CD4-positive, alpha-beta T cell treated with Interleukin-1 beta for 1 hour (primary cell): Measurements from ENCODE around the gene SERPINF2.
"Not testable (repeated sequence)": the region's sequence is repeated elsewhere in the genome, so short reads cannot be mapped to it uniquely, and the experiment has no call there.

Source experiments
- DNase-seq, 2 donors: peaks; one replicate each; pipeline ENCODE4 v3.0.0-alpha.2; 2020 to 2022

The SERPINF2 gene

DNA sequence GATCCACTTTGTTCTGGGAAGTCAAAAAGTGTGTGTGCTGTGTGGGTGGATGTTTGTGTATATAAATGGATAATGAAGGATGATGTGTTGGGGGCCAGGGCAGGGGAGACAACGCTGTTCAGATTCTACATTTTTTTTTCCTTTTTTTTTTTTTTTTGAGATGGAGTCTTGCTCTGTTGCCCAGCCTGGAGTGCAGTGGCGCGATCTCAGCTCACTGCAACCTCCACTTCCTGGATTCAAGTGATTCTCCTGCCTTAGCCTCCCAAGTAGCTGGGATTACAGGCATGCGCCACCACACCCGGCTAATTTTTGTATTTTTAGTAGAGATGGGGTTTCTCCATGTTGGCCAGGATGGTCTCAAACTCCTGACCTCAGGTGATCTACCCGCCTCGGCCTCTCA is 22.0 kb downstream of the SERPINF2 start:
- not testable (repeated sequence) for DNase-seq

DNA sequence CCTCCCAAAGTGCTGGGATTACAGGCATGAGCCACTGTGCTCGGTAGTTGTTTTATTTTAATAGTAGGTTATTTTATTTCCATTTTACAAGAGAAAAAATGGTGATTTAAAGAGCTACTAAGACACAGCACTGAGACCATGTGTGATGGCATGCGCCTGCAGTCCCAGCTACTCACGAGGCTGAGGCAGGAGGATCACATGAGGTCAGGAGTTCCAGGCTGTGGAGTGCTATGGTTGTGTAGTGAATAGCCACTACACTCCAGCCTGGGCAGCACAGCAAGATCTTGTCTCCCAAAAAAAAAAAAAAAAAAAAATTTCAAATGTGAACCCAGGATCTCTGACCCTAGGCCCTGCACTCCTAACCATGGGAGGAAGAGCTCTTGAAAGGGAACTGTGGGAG is 22.9 kb downstream of the SERPINF2 start:
- no peak for DNase-seq

DNA sequence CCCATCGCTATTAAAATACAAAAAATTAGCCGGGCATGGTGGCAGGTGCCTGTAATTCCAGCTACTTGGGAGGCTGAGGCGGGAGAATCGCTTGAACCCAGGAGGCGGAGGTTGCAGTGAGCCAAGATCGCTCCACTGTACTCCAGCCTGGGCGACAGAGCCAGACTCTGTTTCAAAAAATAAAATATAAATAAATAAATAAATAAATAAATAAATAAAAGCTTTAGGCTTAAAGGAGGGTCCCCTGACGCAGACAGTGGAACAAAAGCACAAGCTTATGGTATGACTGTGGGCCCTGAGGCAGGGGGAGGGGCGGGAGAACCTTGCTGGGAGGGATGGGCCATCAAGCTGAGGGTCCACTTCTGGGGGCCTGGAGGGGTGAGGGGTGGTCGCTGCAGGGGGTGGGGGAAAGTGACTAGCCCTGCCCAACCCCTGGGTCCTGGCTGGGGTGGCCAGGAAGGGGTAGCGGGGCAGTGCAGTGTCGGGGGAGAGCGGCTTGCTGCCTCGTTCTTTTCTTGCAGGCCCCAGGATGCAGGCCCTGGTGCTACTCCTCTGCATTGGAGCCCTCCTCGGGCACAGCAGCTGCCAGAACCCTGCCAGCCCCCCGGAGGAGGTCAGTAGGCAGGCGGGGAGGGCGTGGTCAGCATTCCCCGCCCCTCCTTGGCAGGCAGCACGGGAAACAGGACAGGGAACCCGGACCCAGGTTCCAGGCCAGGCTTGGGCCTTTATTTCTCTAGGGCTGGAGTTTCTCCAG is 23.9 kb downstream of the SERPINF2 start:
- DNase-seq, result no peak

DNA sequence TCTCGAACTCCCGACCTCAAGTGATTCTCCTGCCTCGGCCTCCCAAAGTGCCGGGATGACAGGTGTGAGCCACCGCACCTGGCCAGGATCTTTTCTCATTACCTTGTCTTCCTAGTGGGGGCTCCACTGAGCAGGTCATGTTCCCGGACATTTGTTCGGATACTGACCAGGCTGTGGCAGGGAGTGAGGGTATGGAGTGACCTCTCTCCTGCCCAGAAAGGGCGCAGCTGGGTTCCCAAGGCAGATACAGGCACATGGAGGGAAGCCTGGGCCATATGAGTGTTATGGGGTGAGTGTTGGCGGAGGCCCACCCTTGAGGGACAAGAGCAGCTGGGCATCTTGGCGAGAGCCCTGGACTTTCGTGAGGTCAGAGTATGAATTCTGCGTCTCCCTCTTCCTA is 24.7 kb downstream of the SERPINF2 start:
- DNase-seq, result no peak

DNA sequence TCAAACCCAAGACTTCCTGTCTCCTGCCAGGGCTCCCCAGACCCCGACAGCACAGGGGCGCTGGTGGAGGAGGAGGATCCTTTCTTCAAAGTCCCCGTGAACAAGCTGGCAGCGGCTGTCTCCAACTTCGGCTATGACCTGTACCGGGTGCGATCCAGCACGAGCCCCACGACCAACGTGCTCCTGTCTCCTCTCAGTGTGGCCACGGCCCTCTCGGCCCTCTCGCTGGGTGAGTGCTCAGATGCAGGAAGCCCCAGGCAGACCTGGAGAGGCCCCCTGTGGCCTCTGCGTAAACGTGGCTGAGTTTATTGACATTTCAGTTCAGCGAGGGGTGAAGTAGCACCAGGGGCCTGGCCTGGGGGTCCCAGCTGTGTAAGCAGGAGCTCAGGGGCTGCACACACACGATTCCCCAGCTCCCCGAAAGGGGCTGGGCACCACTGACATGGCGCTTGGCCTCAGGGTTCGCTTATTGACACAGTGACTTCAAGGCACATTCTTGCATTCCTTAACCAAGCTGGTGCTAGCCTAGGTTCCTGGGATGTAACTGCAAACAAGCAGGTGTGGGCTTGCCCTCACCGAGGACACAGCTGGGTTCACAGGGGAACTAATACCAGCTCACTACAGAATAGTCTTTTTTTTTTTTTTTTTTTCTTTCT is 27.3 kb downstream of the SERPINF2 start:
- DNase-seq, result no peak

DNA sequence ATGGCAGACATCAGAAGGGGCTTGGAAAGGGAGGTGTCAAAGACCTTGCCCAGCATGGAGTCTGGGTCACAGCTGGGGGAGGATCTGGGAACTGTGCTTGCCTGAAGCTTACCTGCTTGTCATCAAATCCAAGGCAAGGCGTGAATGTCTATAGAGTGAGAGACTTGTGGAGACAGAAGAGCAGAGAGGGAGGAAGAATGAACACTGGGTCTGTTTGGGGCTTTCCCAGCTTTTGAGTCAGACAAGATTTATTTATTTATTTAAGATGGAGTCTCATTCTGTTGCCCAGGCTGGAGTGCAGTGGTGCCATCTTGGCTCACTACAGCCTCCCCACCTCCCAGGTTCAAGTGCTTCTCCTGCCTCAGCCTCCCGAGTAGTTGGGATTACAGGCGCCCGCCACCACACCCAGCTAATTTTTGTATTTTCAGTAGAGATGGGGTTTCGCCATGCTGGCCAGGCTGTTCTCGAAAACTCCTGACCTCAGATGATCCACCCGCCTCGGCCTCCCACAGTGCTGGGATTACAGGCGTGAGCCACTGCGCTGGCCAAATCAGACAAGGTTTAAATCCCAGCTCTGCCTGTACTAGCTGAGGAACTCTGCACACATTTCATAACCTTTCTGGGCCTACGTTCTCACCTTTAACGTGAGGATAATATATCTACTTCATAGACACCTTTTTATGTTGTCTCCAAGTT is 30.5 kb downstream of the SERPINF2 start:
- DNase-seq, result not testable (repeated sequence)

DNA sequence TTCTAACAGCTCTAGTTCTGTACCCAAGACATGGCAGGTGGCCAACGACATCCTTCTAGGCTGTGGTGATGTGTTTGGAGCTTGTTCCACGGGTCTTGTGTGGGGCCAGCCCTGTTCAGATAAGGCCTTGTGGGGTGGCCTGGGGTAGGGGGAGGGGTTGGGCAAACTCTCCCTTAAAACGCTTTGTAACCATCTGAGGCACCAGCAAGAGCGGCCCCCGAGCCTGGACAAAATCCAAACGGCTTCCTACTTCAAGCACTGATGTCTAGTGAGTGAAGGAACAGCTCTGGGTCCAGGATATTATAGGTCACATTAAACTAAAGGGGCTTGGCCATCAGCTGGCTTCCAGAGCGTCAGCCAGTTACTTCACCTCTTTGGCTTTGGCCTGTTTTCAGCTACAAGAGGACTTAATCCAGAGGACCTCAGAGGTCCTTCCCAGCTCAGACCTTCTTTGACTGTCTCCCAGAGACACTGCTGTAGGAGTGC is 31.1 kb downstream of the SERPINF2 start:
- DNase-seq, result no peak

DNA sequence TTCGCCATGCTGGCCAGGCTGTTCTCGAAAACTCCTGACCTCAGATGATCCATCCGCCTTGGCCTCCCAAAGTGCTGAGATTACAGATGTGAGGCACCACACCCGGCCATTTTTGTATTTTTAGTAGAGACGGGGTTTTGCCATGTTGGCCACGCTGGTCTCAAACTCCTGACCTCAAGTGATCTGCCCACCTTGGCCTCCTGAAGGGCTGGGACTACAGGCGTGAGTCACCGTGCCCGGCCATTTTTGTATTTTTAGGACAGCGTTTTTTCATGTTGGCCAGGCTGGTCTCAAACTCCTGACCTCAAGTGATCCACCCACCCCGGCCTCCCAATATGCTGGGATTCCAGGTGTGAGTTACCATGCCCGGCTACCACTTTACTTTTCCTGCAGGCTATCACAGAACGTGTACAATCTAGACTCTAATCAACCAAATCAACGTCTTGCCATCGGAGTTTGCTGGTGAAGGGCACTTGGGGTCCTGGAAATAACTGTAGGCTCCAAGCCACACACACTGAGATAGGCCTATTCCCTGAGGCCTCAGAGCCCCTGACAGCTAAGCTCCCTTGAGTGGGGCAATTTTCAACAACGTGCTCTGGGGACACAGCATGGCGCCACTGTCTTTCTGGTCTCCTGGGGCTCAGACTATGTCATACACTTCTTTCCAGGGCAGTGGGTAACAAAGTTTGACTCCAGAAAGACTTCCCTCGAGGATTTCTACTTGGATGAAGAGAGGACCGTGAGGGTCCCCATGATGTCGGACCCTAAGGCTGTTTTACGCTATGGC is 31.9 kb downstream of the SERPINF2 start:
- no peak for DNase-seq

DNA sequence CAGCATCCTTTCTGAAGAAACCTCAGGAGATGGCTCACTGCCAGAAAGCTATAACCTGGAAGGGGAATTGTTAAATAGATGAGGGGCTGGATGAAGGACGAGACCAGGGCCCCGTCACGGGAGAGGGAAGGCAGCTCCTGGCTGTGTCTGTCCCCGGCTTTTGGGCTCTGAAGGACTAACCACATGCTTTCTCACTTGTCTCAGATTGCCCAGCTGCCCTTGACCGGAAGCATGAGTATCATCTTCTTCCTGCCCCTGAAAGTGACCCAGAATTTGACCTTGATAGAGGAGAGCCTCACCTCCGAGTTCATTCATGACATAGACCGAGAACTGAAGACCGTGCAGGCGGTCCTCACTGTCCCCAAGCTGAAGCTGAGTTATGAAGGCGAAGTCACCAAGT is 33.7 kb downstream of the SERPINF2 start:
- DNase-seq, result no peak

DNA sequence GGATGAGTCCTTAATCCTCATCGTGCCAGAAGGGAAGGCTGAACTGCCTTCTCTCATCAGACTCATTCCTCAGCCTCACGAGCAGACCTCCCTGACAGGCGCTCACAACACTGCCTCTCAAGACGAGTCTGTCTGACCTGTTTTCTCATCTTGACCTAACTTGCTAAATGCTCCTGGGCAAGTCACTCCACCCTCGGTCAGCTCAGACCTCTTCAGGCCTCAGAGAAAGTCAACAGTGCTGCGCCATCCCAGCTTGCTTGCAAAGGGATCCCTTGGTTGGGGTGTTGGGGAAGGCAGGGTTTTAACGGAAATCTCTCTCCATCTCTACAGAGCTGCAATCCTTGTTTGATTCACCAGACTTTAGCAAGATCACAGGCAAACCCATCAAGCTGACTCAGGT is 34.2 kb downstream of the SERPINF2 start:
- no peak for DNase-seq

DNA sequence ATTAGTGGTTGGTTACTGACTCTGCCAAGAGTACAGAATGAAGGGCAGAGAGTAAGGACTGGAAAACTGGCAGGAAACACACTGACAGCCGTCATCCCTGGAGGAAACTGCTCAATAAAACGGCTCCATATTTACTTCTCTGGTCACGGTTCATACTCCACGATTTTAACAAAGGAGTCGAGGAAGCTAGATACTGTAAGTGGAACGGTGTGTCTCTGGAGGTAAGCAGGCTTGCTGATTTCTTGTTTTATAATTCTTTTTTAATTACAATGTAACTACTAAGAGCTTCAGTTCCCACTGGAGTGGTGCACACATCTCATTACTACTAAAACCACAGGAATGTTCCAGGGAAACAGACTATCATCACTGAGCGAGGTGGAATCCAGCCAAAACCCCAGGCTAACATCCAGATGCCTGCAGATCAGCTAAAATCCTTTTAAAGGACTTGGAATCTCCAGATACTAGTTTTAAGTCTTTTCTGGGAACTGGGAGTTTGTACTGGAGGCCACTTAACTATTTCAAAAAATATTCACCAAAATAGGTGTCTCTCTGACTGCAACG is 37.0 kb downstream of the SERPINF2 start:
- DNase-seq, result no peak

DNA sequence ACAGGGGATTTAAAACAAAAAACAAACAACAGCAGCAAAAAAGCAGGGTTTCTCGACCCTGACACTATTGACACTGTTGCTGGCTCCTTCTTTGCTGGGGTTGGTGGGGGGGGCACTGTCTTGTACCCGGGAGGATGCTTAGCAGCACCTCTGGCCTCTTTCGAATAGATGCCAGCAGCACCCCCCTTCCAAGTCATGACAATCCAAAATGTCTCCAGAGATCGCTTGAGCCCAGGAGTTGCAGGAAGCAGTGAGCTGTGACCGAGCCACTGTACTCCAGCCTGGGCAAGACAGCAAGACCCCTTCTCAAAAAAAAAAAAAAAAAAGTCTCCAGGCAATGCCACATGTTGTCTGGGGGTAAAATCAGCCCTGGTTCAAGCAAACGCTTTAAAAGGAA is 39.5 kb downstream of the SERPINF2 start:
- no peak for DNase-seq

DNA sequence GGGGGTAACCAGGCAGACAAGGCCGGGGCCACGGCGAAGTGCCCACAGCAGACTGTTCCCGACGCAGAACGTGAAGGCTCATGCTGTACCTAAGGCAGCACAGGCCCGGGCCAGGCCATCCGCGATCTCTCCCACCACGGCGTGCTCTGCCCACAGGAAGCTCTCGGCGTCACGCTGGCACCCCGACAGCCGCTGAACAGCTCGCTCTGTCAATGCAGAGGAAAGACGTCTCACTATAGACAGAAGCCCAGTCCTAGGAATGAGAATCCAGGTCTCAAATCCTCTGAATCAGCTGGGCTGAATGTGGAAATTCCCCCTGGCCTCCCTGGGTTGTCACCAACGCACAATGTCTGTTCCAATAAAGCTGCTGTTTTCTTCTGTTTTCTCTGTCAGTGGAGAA is 40.6 kb downstream of the SERPINF2 start:
- no peak for DNase-seq

DNA sequence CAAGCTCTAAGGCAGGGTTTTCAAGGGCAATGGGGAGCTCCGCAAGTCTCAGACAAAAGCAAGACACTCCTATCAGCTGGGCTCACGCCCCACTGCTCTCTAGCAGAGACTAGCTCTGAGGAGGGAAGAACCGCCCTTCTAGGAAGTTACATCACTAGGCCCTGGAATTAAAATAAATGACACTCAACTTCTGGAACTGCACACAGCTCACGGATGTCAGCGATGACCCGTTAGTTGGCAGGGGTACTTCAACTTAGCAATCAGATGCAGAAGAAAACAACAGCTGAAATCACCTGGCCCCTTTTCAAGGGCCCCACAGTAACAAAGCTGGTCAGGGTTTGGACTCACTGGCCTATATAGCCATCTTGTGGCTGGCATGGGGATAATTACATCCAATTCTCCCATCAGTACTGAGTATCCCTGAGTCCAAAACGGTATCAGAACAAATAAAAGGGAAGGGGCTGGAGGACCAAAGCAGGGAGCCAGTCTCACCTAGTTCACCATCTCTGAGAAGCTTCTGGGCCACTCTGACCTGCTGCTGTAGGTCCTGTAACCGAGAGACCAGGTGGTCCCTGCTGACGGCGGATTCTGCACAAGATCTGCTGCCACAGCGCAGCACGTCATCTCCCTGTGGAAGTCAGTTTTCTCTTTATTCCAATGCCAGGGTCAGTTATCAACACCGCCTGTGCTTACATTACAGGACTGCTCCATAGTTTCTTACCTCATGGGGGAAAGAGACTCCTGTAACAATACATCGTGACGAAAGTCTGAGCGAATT is 41.4 kb downstream of the SERPINF2 start:
- peak; percentile 24 to 71 for DNase-seq

DNA sequence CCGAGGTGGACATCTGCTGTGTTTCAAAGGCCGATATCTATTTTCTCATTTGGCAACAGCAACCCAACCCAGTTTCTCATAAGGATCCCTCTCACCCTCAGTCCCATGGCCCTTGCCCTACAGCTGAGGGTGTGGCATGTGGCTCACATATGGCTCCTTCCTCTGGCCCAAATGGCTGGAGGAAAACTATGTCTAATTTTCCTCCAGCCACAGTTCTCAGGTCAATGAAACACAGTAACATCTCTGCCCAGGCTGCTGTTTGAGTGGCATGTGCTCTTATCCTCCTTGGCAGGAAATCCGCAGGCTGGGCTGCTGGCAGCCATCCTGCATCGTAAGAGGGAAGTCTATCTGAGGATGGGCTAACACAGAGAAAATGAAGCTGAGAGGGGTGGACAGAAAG is 43.3 kb downstream of the SERPINF2 start:
- no peak for DNase-seq

DNA sequence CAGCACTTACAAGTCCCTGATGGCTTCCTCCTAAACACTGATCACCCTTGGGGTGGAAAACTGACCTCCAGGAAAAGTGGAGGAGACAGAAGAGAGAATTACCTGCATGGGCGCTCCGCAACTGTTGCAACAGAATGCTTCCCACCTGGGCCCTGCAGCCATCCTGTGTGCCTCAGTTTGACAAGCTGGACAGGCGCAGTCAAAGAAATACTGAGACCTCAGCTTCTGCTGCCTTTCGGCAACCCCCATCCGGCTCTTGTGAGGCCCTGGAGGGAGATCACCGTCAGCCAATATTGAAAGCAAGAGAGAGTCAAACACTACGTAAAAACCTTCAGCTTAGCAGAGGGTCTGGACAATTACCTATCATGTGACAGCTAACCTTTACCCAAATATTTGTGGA is 44.0 kb downstream of the SERPINF2 start:
- DNase-seq, result no peak

DNA sequence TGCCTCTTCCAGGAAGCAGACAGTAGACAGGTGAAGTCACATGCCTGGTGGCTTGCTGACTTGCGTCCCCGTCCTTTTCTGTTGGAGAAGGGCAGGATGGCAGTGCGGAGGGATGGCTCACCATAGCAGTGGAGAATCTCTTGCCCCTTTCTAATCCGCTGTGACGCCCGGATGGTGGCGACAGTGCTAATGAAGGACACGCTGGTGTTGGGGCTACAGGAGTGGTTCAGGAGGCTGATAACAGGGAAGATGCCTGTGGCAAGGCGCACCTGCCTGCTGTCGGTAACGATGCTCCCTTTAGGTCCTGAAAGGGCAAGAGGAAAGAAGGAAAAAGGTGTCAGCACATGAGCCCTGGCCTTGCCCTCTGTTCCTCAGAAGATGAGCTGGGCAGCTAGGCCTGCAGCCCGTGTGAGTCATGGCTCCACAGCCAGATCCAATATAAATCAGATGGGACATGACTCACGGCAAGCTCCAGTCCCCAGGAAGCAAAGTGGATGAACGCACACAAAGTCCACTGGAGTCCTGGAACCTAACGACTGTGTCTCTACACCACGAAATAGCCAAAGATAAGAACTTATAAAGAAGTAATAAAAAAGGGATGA is 44.7 kb downstream of the SERPINF2 start:
- no peak for DNase-seq

DNA sequence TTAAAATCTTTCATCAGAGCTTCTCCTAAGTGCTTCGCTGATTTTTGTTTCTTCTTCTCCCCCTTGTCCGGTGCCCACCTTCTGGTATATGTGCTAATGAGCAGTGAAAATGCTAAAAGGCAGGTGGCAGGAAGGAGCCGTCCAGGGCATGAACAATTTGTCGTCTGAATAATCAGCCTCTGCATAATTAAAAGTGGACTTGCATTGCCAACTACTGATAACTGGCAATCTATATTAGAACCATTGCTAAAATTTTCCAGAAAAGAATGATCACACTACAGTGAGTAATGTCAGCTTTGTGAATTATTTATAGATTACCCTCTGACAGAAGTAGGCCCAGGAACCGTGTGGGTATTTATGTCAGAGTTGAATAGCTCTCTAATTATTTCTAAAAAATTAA is 47.3 kb downstream of the SERPINF2 start:
- DNase-seq, result no peak

DNA sequence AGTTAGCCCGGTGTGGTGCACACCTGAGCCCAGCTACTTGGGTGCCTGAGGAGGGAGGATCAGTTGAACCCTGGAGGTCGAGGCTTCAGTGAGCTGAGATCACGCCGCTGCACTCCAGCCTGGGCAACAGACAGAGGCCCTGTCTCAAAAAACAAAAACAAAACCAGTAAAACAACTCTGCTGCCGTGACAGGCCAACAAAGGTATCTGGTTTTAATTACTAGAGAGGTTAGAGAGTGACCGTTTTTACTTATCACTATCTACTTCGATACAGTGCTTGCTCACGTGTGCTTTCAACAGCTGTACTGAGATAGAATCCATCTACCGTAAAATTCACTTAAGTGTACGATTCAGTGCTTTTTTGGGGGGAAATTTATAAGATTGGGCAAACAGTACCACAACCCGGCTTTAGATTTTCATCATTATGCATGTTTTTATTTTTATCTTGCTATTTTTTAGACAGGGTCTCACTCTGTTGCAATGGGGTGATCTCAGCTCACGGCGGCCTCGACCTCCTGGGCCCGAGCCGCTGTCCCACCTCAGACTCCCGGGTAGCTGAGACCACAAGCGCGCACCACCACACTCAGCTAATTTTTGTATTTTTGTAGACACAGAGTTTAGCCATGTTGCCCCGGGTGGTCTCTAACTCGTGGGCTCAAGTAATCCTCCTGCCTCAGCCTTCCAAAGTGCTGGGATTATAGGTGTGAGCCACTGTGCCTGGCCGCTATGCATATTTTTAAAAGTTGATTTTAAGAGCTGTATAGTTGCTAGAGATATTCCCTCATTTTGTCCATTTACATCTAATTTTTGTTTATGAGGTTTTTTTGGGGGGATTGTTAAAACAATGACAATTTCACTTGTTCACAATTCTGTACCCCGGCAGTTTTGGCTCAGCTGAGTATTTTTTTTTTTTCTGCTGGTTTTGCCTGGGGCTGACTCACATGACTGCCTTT is 50.1 kb downstream of the SERPINF2 start:
- no peak for DNase-seq

DNA sequence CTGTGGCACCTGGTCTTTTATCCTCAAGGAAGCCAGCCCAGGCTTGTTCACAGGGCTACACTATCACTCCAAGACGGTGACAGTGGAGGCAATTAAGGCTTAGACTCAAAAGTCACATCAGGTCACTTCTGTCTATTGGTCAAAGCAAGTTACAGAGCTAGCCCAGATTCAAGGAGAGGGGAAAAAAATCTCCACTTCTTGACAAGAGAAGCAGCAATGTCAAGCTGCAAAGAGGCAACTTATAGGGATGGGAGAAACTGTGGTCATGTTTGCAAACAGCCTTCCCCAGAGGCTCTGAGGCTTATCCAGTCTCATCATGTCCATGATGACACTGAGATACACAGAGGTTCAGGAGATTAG is 50.8 kb downstream of the SERPINF2 start:
- no peak for DNase-seq
